Stimulated activated naive CD4-positive, alpha-beta T cell treated with Interleukin-2 at 50 U/mL for 16 hours (primary cell): Measurements from ENCODE around the gene SNTB2.

Experiments used
- DNase-seq: peaks from one replicate; lab custom pipeline; 2025; lab: John Stamatoyannopoulos, UW

SNTB2 gene

GRCh38 chr16:69319381-69319780, 132.4 kb downstream of the SNTB2 start:
- no peak for DNase-seq

- DNase-seq, result no peak
Observed at GRCh38 chr16:69319826-69320739, 133.1 kb downstream of the SNTB2 start.

- no peak for DNase-seq
Observed at GRCh38 chr16:69320740-69321073, 133.7 kb downstream of the SNTB2 start.

GRCh38 chr16:69321080-69321479, 134.1 kb downstream of the SNTB2 start:
- no peak for DNase-seq

- DNase-seq, result no peak
Observed at GRCh38 chr16:69322343-69322742, 135.4 kb downstream of the SNTB2 start.

- no peak for DNase-seq
Observed at GRCh38 chr16:69323415-69323814, 136.5 kb downstream of the SNTB2 start.

GRCh38 chr16:69324013-69324531, 137.1 kb downstream of the SNTB2 start:
- no peak for DNase-seq

GRCh38 chr16:69324585-69325253, 137.8 kb downstream of the SNTB2 start:
- DNase-seq, result no peak

- DNase-seq, result no peak
Observed at GRCh38 chr16:69325784-69326171, 138.8 kb downstream of the SNTB2 start.

GRCh38 chr16:69326172-69326873, 139.4 kb downstream of the SNTB2 start:
- no peak for DNase-seq

GRCh38 chr16:69327585-69328310, 140.8 kb downstream of the SNTB2 start:
- no peak for DNase-seq

- DNase-seq, result no peak
Observed at GRCh38 chr16:69328854-69329316, 141.9 kb downstream of the SNTB2 start.

GRCh38 chr16:69329369-69330285, 142.7 kb downstream of the SNTB2 start:
- DNase-seq, result peak; percentile 62

- DNase-seq, result peak; percentile 82
Observed at GRCh38 chr16:69330286-69331109, 143.5 kb downstream of the SNTB2 start, which contains the start of gene PDF. Gene PDF (minus strand): TSS chr16:69330588. CDS start chr16:69330570, 18 bp downstream.

GRCh38 chr16:69334696-69335095, 147.7 kb downstream of the SNTB2 start:
- DNase-seq, result no peak

- DNase-seq, result no peak
Observed at GRCh38 chr16:69338557-69339288, 151.8 kb downstream of the SNTB2 start.

GRCh38 chr16:69339289-69340094, 152.5 kb downstream of the SNTB2 start, which contains the start of the genes COG8 and NIP7:
Gene COG8 (minus strand): TSS chr16:69339564. CDS start chr16:69339552, 12 bp downstream.
Gene NIP7 (plus strand): TSS chr16:69339772. CDS start chr16:69339830, 58 bp downstream.
- peak; percentile 91 for DNase-seq
